ENCODE measurements around the gene TRIP12. TPM values are rescaled to one million over a fixed set of nuclear protein-coding genes. Genes with fewer than 3 reads are reported as not detected.

Gene TRIP12
- polyA plus RNA-seq, 1 of the 3 experiments (the other 2 are of a cell fraction), result 30.3 TPM

- Histone ChIP-seq H3K9me3 (no peaks in the 10 kb centered on the region), H3K4me1 (ENCODE audit: control insufficient read depth in 1 of 2, insufficient read depth in 2 of 2, low read depth in 1 of 2, low read length in 1 of 2) (peaks cover 1 to 4% of the 10 kb centered on the region in 2 experiments; a peak in 2 of 4 replicates), H3K9ac (no peak overlapping the region), H2AFZ (ENCODE audit: low read depth) (no peak overlapping the region), H3K27me3 (ENCODE audit: insufficient read depth) (no peaks in the 10 kb centered on the region), H3K79me2 (ENCODE audit: insufficient read depth) (peaks cover 89% of the 10 kb centered on the region), H3K4me2 (no peak overlapping the region), H3K9me2 (no peaks in the 10 kb centered on the region), H3K36me3 (replicated peaks in 1 of 2; ENCODE audit: control insufficient read depth in 1 of 2, insufficient read depth in 2 of 2, low read length in 1 of 2) (peaks cover 28 to 31% of the 10 kb centered on the region in 2 experiments), H4K20me1 (ENCODE audit: insufficient read depth) (peaks cover 37% of the 10 kb centered on the region), H3F3A (replicated peaks; ENCODE audit: insufficient read depth) (peaks cover 14% of the 10 kb centered on the region), H3K27ac (ENCODE audit: low read depth in 2 of 2, low read length in 1 of 2) (no peak overlapping the region), H3K4me3 (ENCODE audit: low read depth in 2 of 2, low read length in 1 of 2) (no peak overlapping the region)
- ChIA-PET POLR2A (no interaction called here), CTCF (interaction anchor here (0.8 kb wide), 1 partner anchor 12 kb away, joined by 3 read pairs; no protein-coding TSS in a partner anchor)
- DNase-seq, result no peak
- 95% methylated on average over 5 of the region's 5 CpGs for WGBS (ENCODE audit: low lambda C conversion rate)
- TF ChIP-seq REST (IDR thresholded peaks at IDR 0.05; ENCODE audit: low read depth, low read length), result no peak
- no peak for TF ChIP-seq TAF1 (IDR thresholded peaks at IDR 0.05; ENCODE audit: borderline replicate concordance, low read depth, low read length)
- TF ChIP-seq NRF1 (IDR thresholded peaks at IDR 0.05; ENCODE audit: low read depth, low read length), result no peak
- TF ChIP-seq FOXM1 (IDR thresholded peaks at IDR 0.05; ENCODE audit: low read depth), result no peak
- no peak for TF ChIP-seq TEAD4 (IDR thresholded peaks at IDR 0.05; ENCODE audit: borderline replicate concordance, insufficient read depth)
- TF ChIP-seq YY1 (IDR thresholded peaks at IDR 0.05; ENCODE audit: low read depth), result no peak
- TF ChIP-seq ZBTB33 (IDR thresholded peaks at IDR 0.05; ENCODE audit: borderline replicate concordance, low read depth), result no peak
- TF ChIP-seq CTCF (IDR thresholded peaks at IDR 0.05), result no peak
- TF ChIP-seq MEF2A (IDR thresholded peaks at IDR 0.05; ENCODE audit: borderline replicate concordance, low read depth), result no peak
- TF ChIP-seq EZH2phosphoT487 (IDR thresholded peaks at IDR 0.05; ENCODE audit: borderline replicate concordance, low read depth), result no peak
- TF ChIP-seq GABPA (IDR thresholded peaks at IDR 0.05; ENCODE audit: low read depth), result no peak
- no peak for TF ChIP-seq RCOR1 (IDR thresholded peaks at IDR 0.05; ENCODE audit: low read length)
- TF ChIP-seq CHD2 (IDR thresholded peaks at IDR 0.05; ENCODE audit: low read length, partially characterized antibody), result no peak
- no peak for TF ChIP-seq FOSL2 (IDR thresholded peaks at IDR 0.05; ENCODE audit: borderline replicate concordance, low read depth)
- no peak for TF ChIP-seq RXRA (IDR thresholded peaks at IDR 0.05; ENCODE audit: borderline replicate concordance, low read depth)
- TF ChIP-seq, protein P1, sequence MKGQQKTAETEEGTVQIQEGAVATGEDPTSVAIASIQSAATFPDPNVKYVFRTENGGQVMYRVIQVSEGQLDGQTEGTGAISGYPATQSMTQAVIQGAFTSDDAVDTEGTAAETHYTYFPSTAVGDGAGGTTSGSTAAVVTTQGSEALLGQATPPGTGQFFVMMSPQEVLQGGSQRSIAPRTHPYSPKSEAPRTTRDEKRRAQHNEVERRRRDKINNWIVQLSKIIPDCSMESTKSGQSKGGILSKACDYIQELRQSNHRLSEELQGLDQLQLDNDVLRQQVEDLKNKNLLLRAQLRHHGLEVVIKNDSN (IDR thresholded peaks at IDR 0.05; ENCODE audit: borderline replicate concordance, low read depth), result no peak
- TF ChIP-seq SMC3 (IDR thresholded peaks at IDR 0.05; ENCODE audit: low read depth, low read length), result no peak
- no peak for TF ChIP-seq MAX (IDR thresholded peaks at IDR 0.05; ENCODE audit: low read depth)
- TF ChIP-seq RFX5 (IDR thresholded peaks at IDR 0.05; ENCODE audit: low read length), result no peak
Observed at GRCh38 chr2:229851870-229852269, 69.9 kb downstream of the TRIP12 start.

Measured in SK-N-SH (cell line).